Measurements from ENCODE around the gene TXNDC8. TPM values are rescaled to one million over a fixed set of nuclear protein-coding genes. Genes with fewer than 3 reads are reported as not detected.

TXNDC8 gene
- total RNA-seq, 2 experiments from 2014 or later, result not detected

GRCh38 chr9:110257097-110257841 lies 80.4 kb downstream of the TXNDC8 start:
- peak overlapping the region; percentile 98 for H3K4me3 Mint-ChIP-seq
- DNase-seq, result peak in 1 of 14 experiments; percentile 5
- peaks cover 4% of the 10 kb centered on the region for H3K36me3 Mint-ChIP-seq (ENCODE audit: low read depth)
- Histone ChIP-seq H3K4me3 (ENCODE audit: low read length) (peak overlapping the region; percentile 85), H3K27ac (ENCODE audit: low read depth in 1 of 2, low read length in 2 of 2) (peak overlapping the region; percentile 2 to 45), H3K36me3 (ENCODE audit: insufficient read depth, low read length) (no peaks in the 10 kb centered on the region), H3K9me3 (ENCODE audit: control insufficient read depth in 1 of 2, insufficient read depth in 1 of 2, low read length in 2 of 2) (no peaks in the 10 kb centered on the region), H3K27me3 (ENCODE audit: control insufficient read depth in 1 of 2, insufficient read depth in 2 of 2, low read length in 2 of 2) (no peaks in the 10 kb centered on the region), H3K4me1 (ENCODE audit: insufficient read depth, low read length) (peaks cover 32% of the 10 kb centered on the region)
- ATAC-seq (ENCODE audit: poor library complexity), result no peak
- H3K9me3 Mint-ChIP-seq, result no peaks in the 10 kb centered on the region
- intact Hi-C loops (cut with DNase I, micrococcal nuclease), result loop anchor here in 1 of 2 experiments (5.0 to 10.0 kb wide), 2 partner anchors 210 to 1322 kb away; partner anchors contain the start of genes ABITRAM and ELP1
- H3K27ac Mint-ChIP-seq, result peak overlapping the region; percentile 73
- no peak for TF ChIP-seq CTCF (IDR thresholded peaks at IDR 0.05)
- H3K4me1 Mint-ChIP-seq (ENCODE audit: low read depth), result peaks cover 43% of the 10 kb centered on the region
- ChIA-PET POLR2A (interaction anchor here (1.2 kb wide), 1 partner anchor 12 kb away, joined by 4 read pairs; no protein-coding TSS in a partner anchor), CTCF (no interaction called here)
- H3K27me3 Mint-ChIP-seq, result no peaks in the 10 kb centered on the region

GRCh38 chr9:110256380-110257096 lies 81.1 kb downstream of the TXNDC8 start, which contains the start of gene TXN:
Gene TXN (minus strand): TSS chr9:110256507. CDS start chr9:110256435, 72 bp downstream.
- no peaks in the 10 kb centered on the region for H3K36me3 ChIP-seq (ENCODE audit: insufficient read depth, low read length)
- H3K36me3 Mint-ChIP-seq (ENCODE audit: low read depth), result peaks cover 4% of the 10 kb centered on the region
- no peak for TF ChIP-seq CTCF (IDR thresholded peaks at IDR 0.05)
- peak; percentile 78 for ATAC-seq (ENCODE audit: poor library complexity)
- H3K4me3 ChIP-seq (ENCODE audit: low read length), result peak within 1 kb of the TSS; percentile 85
- intact Hi-C loops (cut with DNase I, micrococcal nuclease), result loop anchor here in 1 of 2 experiments (5.0 to 10.0 kb wide), 2 partner anchors 209 to 1322 kb away; partner anchors contain the start of genes ABITRAM and ELP1
- ChIA-PET CTCF (no interaction called here), POLR2A (interaction anchor here (0.6 to 1.2 kb wide), 4 partner anchors 11 to 1226 kb away, joined by 3 to 4 read pairs (median 3); no protein-coding TSS in a partner anchor)
- H3K9me3 Mint-ChIP-seq, result no peaks in the 10 kb centered on the region
- DNase-seq, result peak; percentile 59 to 91 (median 77)
- H3K27me3 ChIP-seq (ENCODE audit: control insufficient read depth in 1 of 2, insufficient read depth in 2 of 2, low read length in 2 of 2), result no peaks in the 10 kb centered on the region
- peaks cover 44% of the 10 kb centered on the region for H3K4me1 Mint-ChIP-seq (ENCODE audit: low read depth)
- H3K9me3 ChIP-seq (ENCODE audit: control insufficient read depth in 1 of 2, insufficient read depth in 1 of 2, low read length in 2 of 2), result no peaks in the 10 kb centered on the region
- H3K4me1 ChIP-seq (ENCODE audit: insufficient read depth, low read length), result peaks cover 32% of the 10 kb centered on the region
- no peaks in the 10 kb centered on the region for H3K27me3 Mint-ChIP-seq
- H3K4me3 Mint-ChIP-seq, result peak within 1 kb of the TSS; percentile 98
- peak within 1 kb of the TSS; percentile 83 for H3K27ac Mint-ChIP-seq
- peak within 1 kb of the TSS; percentile 37 to 63 for H3K27ac ChIP-seq (ENCODE audit: low read depth in 1 of 2, low read length in 2 of 2)
